GM10266 (cell line): ENCODE measurements around the gene PSMA4.
A peak's percentile ranks its signal among the peaks of the same experiment; 100 is the strongest.

Experiments
- DNase-seq: peaks from one replicate; pipeline ENCODE4 v3.0.0; 2012; ENCODE audit errors: extremely low spot score
- TF ChIP-seq, protein P1 (sequence below): IDR thresholded peaks from 2 replicates; pipeline ENCODE4 v1.5.1; 2012; ENCODE audit warnings: mild to moderate bottlenecking, low read depth; ENCODE audit not compliant: control insufficient read depth, insufficient read depth; ENCODE audit errors: missing control alignments

PSMA4 gene

DNA sequence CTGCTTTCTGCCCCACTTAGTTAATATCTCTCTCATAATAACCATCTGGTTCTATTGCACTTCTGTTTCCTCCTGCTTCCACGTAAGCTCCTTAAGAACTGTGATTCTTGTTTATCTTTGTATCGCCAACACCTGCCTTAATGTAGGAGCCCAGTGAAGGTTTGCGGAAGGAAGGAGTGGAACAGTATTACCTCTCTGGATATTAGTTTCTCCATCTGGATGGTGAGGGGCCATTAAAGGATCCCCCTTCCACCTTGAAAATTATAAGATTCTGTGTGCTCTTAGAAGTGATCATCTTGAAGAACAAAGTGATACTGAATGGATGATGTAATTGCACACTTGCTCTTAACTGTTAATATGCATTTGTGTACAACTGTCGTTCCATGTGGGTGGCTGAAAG, 27.3 kb downstream of the PSMA4 start:
- DNase-seq = peak; percentile 22
- TF ChIP-seq, protein P1, sequence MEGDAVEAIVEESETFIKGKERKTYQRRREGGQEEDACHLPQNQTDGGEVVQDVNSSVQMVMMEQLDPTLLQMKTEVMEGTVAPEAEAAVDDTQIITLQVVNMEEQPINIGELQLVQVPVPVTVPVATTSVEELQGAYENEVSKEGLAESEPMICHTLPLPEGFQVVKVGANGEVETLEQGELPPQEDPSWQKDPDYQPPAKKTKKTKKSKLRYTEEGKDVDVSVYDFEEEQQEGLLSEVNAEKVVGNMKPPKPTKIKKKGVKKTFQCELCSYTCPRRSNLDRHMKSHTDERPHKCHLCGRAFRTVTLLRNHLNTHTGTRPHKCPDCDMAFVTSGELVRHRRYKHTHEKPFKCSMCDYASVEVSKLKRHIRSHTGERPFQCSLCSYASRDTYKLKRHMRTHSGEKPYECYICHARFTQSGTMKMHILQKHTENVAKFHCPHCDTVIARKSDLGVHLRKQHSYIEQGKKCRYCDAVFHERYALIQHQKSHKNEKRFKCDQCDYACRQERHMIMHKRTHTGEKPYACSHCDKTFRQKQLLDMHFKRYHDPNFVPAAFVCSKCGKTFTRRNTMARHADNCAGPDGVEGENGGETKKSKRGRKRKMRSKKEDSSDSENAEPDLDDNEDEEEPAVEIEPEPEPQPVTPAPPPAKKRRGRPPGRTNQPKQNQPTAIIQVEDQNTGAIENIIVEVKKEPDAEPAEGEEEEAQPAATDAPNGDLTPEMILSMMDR = no peak

DNA sequence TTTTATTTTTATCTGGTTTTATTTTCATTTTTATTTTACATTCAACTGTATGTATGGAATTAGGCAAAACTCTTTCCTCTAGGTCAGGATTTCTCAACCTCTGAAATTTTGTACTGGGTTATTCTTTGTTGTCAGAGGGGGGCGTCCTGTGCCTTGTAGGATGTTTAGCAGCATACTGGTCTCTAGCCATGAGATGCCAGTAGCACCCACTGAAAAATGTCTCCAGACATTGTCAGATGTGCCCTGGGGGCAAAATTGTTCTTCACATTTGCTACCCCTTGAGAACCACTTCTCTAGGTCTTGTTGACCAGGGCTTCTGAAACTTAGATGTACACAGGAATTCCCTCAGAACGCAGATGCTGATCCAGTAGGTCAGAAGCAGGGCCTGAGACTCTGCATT, 30.5 kb downstream of the PSMA4 start:
- TF ChIP-seq, protein P1 = no peak

DNA sequence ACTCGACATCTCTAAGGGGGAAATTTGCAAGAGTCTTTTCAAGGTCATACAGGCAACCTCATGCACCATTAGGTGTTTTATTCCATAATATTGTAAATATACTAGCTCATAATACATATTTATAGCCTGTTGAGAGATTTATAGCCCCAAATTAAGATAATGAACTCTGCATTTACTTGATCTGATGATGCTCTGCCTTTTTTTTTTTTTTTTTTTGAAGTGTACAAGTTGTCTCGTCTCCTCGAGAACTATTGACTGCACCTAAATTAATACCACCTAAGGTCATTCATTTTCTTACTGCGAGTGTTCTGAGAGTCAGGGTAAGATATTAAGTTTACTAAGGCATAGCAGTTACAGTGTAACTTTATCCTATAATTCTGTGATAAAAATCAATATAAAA, 31.1 kb downstream of the PSMA4 start:
- no peak for DNase-seq
- TF ChIP-seq, protein P1 = no peak

More for the DNA sequence above, 30.5 kb downstream of the PSMA4 start:
- no peak for DNase-seq

- DNase-seq = no peak
- TF ChIP-seq, protein P1 = no peak
Observed at GRCh38 chr15:78573416-78573815, 33.2 kb downstream of the PSMA4 start.

DNA sequence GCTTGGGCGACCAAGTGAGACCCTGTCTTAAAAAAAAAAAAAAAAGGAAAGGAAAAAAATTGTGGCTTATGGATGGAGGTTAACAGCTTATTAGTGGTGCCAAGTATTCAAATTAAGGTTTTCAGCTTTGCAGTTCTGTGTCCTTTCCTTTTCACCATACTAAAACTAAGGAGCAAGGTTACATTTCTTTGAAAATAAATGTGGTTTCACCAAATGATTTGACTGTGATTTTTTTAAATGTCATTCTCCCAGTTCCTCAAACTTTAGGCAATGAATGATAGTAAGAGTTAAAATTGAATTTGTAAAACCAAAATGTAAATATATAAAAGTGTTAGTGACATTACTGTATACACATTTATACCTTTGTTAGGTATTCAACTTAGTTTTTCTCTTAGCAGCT, 34.7 kb downstream of the PSMA4 start:
- TF ChIP-seq, protein P1 = no peak
- no peak for DNase-seq

DNA sequence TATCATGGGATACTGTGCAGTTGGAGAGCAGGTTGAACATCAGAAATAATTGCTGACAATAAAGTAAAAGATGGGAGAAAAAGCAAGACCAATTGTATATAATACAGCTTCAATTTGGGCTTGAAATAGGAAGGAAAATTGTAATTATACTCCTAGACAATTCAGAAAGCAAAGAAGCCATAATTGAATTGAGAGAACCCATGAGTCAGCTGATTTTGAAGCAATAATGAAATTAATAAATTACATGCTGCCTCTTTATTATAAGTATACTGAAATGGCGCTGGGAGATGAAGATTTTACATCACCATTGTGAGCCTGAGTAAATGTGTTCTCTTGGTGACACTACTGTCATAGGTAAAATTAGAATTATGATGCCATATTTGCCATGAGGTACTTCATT, 57.3 kb downstream of the PSMA4 start:
- TF ChIP-seq, protein P1 = no peak
- DNase-seq = no peak

DNA sequence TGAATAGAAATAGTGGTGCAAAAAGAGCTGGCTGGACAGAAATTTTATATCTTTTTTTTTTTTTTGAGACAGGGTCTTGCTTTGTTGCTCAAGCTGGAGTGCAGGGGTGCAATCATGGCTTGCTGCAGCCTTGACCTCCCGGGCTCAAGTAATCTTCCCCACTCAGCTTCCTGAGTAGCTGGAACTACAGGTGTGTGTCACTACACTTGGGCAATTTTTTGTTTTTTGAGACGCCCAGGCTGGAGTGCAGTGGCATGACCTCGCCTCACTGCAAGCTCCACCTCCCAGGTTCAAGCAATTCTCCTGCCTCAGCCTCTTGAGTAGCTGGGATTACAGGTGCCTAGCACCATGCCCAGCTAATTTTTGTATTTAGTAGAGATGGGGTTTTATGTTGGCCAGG, 58.1 kb downstream of the PSMA4 start:
- TF ChIP-seq, protein P1 = no peak
- DNase-seq = no peak
